ENCODE data around the gene NOL6. TPM values are rescaled to one million over a fixed set of nuclear protein-coding genes. Genes with fewer than 3 reads are reported as not detected.
"Not testable (repeated sequence)": the region's sequence is repeated elsewhere in the genome, so short reads cannot be mapped to it uniquely, and the experiment has no call there.

Gene NOL6
- total and polyA plus RNA-seq, 2 experiments from 2014 or later, result 25.0 to 58.4 TPM

GRCh38 chr9:33511184-33511517, 37.4 kb upstream of the NOL6 start:
- H3K36me3 Mint-ChIP-seq (ENCODE audit: low read depth); ATAC-seq; DNase-seq (ENCODE audit: low spot score); H3K27me3 Mint-ChIP-seq (ENCODE audit: insufficient read depth, low read depth, poor library complexity); H4K20me1 ChIP-seq (replicated peaks; ENCODE audit: insufficient read depth); H3K9me3 Mint-ChIP-seq; H3F3A ChIP-seq (replicated peaks; ENCODE audit: low read depth); H3K36me3 ChIP-seq (ENCODE audit: insufficient read depth); H3K79me2 ChIP-seq (replicated peaks; ENCODE audit: insufficient read depth); H3K27ac ChIP-seq (ENCODE audit: low read depth); H3K27me3 ChIP-seq (ENCODE audit: insufficient read depth); H3K9me2 ChIP-seq (ENCODE audit: insufficient read depth); H3K4me1 ChIP-seq (ENCODE audit: insufficient read depth): not testable (repeated sequence)
- H3K4me2 ChIP-seq, result peak overlapping the region; percentile 81
- H3K4me1 Mint-ChIP-seq, result peaks cover 18% of the 10 kb centered on the region
- peak; percentile 81; the same call in 1 of the 2 replicates for TF ChIP-seq CREB1 (CRISPR knock-in tag; IDR thresholded peaks at IDR 0.05; ENCODE audit: low read depth)
- H3K27ac Mint-ChIP-seq, result peak overlapping the region; percentile 86; the same call in 1 of the 2 replicates
- peak overlapping the region; percentile 91 for H3K4me3 Mint-ChIP-seq
- H2AFZ ChIP-seq, result peak overlapping the region; percentile 96
- H3K4me3 ChIP-seq, result peak overlapping the region; percentile 68

DNA sequence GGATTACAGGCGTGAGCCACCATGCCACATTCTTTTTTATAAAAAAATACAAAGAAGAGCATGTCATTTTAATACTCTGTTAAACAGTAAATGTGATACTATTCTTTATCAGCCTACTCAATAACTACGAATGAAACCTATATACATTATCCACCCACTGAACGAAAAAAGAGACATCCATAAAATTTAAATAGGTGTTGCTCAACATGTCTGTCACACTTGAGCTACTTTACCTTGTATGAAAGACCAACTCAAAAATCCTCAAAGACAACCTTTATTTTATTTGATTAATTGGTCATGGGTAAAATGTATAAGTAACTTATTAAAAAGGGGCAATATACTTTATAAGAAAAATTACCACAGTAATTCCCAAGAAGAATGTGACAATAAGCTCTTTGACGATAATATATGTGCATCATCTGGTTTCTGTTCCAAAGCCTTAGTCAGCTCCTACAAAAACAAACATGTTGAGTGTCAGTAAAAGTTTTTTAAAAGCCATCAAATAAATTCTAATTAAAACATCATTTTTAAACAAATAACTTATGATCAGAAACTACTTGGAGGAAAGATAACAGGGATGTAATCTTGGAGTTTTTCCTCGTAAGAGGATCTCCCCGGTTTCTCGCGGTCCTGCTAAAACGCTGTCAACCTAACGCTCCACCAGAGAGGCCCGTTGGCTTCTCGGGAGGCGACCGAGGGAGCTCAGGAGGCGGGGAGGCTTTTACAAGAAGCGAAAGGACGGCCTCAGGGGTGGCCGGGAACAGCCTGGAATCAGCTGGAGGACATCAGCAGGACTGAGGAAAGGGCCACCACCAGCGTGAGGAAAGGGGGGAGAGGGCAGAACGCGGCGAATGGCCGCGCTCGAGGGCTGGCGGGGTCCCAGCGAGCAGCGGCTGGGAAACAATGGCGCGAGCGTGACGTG, 36.8 kb upstream of the NOL6 start:
- H3K27ac ChIP-seq (ENCODE audit: low read depth), result no peak overlapping the region
- H3K27me3 ChIP-seq (ENCODE audit: insufficient read depth), result peaks cover 3% of the 10 kb centered on the region; the same call in 1 of the 2 replicates
- no peaks in the 10 kb centered on the region for H3K9me3 Mint-ChIP-seq
- peak overlapping the region; percentile 91 for H3K4me3 Mint-ChIP-seq
- no peaks in the 10 kb centered on the region for H3K9me2 ChIP-seq (ENCODE audit: insufficient read depth)
- H3K4me3 ChIP-seq, result peak overlapping the region; percentile 68
- H3K4me1 Mint-ChIP-seq, result peaks cover 14% of the 10 kb centered on the region
- peaks cover 6% of the 10 kb centered on the region for H3K27me3 Mint-ChIP-seq (ENCODE audit: insufficient read depth, low read depth, poor library complexity)
- peak overlapping the region; percentile 96 for H2AFZ ChIP-seq
- peak overlapping the region; percentile 86; the same call in 1 of the 2 replicates for H3K27ac Mint-ChIP-seq
- H3K4me1 ChIP-seq (ENCODE audit: insufficient read depth), result no peaks in the 10 kb centered on the region
- no peaks in the 10 kb centered on the region for H3K36me3 Mint-ChIP-seq (ENCODE audit: low read depth)
- peak overlapping the region; percentile 81 for H3K4me2 ChIP-seq
- no peaks in the 10 kb centered on the region for H3K36me3 ChIP-seq (ENCODE audit: insufficient read depth)
- ATAC-seq (peak; percentile 94), DNase-seq (ENCODE audit: low spot score) (peak; percentile 75)
- no peaks in the 10 kb centered on the region for H3K79me2 ChIP-seq (replicated peaks; ENCODE audit: insufficient read depth)
- no peaks in the 10 kb centered on the region for H4K20me1 ChIP-seq (replicated peaks; ENCODE audit: insufficient read depth)
- H3F3A ChIP-seq (replicated peaks; ENCODE audit: low read depth), result no peaks in the 10 kb centered on the region
- TF ChIP-seq JUNB (IDR thresholded peaks at IDR 0.05; ENCODE audit: unreplicated experiment) (no peak), POLR2AphosphoS5 (IDR thresholded peaks at IDR 0.05; ENCODE audit: low read depth) (peak; percentile 68), ZNF114 (CRISPR knock-in tag; IDR thresholded peaks at IDR 0.05) (no peak)

DNA sequence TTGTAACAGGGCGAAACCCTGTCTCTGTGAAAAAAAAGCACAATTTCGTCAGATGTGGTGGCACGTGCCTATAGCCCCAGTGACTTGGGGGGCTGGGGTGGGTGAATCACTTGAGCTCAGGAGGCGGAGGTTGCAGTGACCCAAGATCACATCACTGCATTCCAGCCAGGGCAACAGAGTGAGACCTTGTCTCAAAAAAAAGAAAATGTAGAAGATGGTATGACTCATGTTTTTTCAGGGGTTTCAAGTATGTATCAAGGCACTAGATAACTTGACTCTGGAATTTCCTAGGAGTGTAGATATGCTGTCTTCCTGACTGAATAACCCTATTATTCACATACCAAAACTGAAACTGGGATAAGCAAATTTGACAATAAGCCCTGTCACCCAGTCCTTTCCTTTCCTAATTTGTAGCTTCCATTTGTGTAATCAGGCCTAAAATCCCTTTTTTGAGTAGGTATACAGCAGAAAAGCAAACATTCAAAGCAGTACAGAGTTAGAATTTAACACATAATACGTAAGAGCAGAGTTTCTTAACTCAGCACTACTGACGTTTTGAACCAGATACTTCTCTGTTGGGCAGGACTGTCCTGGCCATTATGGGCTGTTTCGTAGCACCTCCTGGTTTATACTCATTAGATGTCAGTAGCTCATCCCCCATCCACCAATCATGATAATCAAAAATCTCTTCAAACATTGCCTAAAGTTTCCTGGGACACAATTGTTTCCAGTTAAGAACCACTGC, 33.1 kb upstream of the NOL6 start:
- ATAC-seq, result no peak
- Histone ChIP-seq H3K27me3 (ENCODE audit: insufficient read depth) (peaks cover 3% of the 10 kb centered on the region; the same call in 1 of the 2 replicates), H3K4me1 (ENCODE audit: insufficient read depth) (no peaks in the 10 kb centered on the region), H3K79me2 (replicated peaks; ENCODE audit: insufficient read depth) (no peaks in the 10 kb centered on the region), H3K36me3 (ENCODE audit: insufficient read depth) (no peaks in the 10 kb centered on the region), H3K4me2 (no peak overlapping the region), H3K4me3 (no peak overlapping the region), H3K27ac (ENCODE audit: low read depth) (no peak overlapping the region), H2AFZ (no peak overlapping the region), H3K9me2 (ENCODE audit: insufficient read depth) (no peaks in the 10 kb centered on the region), H4K20me1 (replicated peaks; ENCODE audit: insufficient read depth) (no peaks in the 10 kb centered on the region), H3F3A (replicated peaks; ENCODE audit: low read depth) (no peaks in the 10 kb centered on the region)
- no peak overlapping the region for H3K27ac Mint-ChIP-seq
- no peak for TF ChIP-seq CTCF (conservative IDR thresholded peaks at IDR 0.05; ENCODE audit: low read depth in 2 of 2)
- TF ChIP-seq POLR2AphosphoS5 (IDR thresholded peaks at IDR 0.05; ENCODE audit: low read depth), result no peak
- no peak for DNase-seq (ENCODE audit: low spot score)
- H3K9me3 Mint-ChIP-seq, result no peaks in the 10 kb centered on the region
- no peaks in the 10 kb centered on the region for H3K36me3 Mint-ChIP-seq (ENCODE audit: low read depth)
- no peak overlapping the region for H3K4me3 Mint-ChIP-seq
- no peaks in the 10 kb centered on the region; the same call in 2 of the 3 replicates for H3K4me1 Mint-ChIP-seq
- peaks cover 2% of the 10 kb centered on the region for H3K27me3 Mint-ChIP-seq (ENCODE audit: insufficient read depth, low read depth, poor library complexity)

All from GM23338 (cell line).